ENCODE measurements around the gene SEZ6L.

Gene SEZ6L

GRCh38 chr22:26199665-26200064 is 30.4 kb downstream of the SEZ6L start:
- no peak overlapping the region for H4K91ac ChIP-seq (ENCODE audit: low read depth, low read length, poor library complexity)

GRCh38 chr22:26202280-26202924 is 33.1 kb downstream of the SEZ6L start:
- Histone ChIP-seq H3K4me1 (ENCODE audit: control insufficient read depth in 2 of 2, insufficient read depth in 1 of 2, low read depth in 1 of 2, low read length in 2 of 2) (no peaks in the 10 kb centered on the region), H3K23ac (ENCODE audit: low read depth, low read length, poor library complexity) (no peak overlapping the region), H2AFZ (ENCODE audit: low read length) (no peak overlapping the region), H3K4me3 (ENCODE audit: low read length in 2 of 2) (no peak overlapping the region), H3K9me3 (replicated peaks in 1 of 2; ENCODE audit: control insufficient read depth in 2 of 2, insufficient read depth in 1 of 2, low read depth in 1 of 2, low read length in 2 of 2) (no peaks in the 10 kb centered on the region), H3K14ac (ENCODE audit: low read length) (no peak overlapping the region), H2BK12ac (ENCODE audit: low read length) (no peak overlapping the region), H2BK5ac (ENCODE audit: low read length) (no peak overlapping the region), H3K27ac (replicated peaks; ENCODE audit: low read length) (no peak overlapping the region), H4K8ac (ENCODE audit: low read depth, low read length) (no peak overlapping the region), H2BK120ac (ENCODE audit: low read depth, low read length) (no peak overlapping the region), H2AK5ac (ENCODE audit: low read depth, low read length) (no peak overlapping the region), H3K4me2 (ENCODE audit: insufficient read depth, low read length, poor library complexity, severe bottlenecking) (no peak overlapping the region), H3K18ac (ENCODE audit: low read length) (no peak overlapping the region), H4K91ac (ENCODE audit: low read depth, low read length, poor library complexity) (no peak overlapping the region), H3K79me1 (ENCODE audit: low read depth, low read length) (no peaks in the 10 kb centered on the region), H3K4ac (ENCODE audit: low read length) (no peak overlapping the region), H3K36me3 (replicated peaks in 1 of 2; ENCODE audit: control insufficient read depth in 2 of 2, insufficient read depth in 2 of 2, low read length in 2 of 2) (no peaks in the 10 kb centered on the region), H2BK15ac (ENCODE audit: low read length) (no peak overlapping the region), H3K27me3 (ENCODE audit: control insufficient read depth in 3 of 3, insufficient read depth in 3 of 3, low read depth in 1 of 3, low read length in 3 of 3) (no peaks in the 10 kb centered on the region), H3K9ac (ENCODE audit: low read depth, low read length, poor library complexity) (no peak overlapping the region)
- no peak for DNase-seq (ENCODE audit: low spot score)
- no CpG with 5 or more reads among the region's 5 CpGs for WGBS, 2 donors (ENCODE audit: extremely low coverage in 2 of 2, insufficient read length in 2 of 2, insufficient replicate concordance in 1 of 2)

More at GRCh38 chr22:26199665-26200064, 30.4 kb downstream of the SEZ6L start:
- Histone ChIP-seq H3K23ac (ENCODE audit: low read depth, low read length, poor library complexity) (no peak overlapping the region), H3K9ac (ENCODE audit: low read depth, low read length, poor library complexity) (no peak overlapping the region), H4K8ac (ENCODE audit: low read depth, low read length) (no peak overlapping the region), H3K4me1 (ENCODE audit: control insufficient read depth in 2 of 2, insufficient read depth in 1 of 2, low read depth in 1 of 2, low read length in 2 of 2) (no peaks in the 10 kb centered on the region), H3K18ac (ENCODE audit: low read length) (no peak overlapping the region), H2BK12ac (ENCODE audit: low read length) (no peak overlapping the region), H3K79me1 (ENCODE audit: low read depth, low read length) (no peaks in the 10 kb centered on the region), H3K27me3 (ENCODE audit: control insufficient read depth in 3 of 3, insufficient read depth in 3 of 3, low read depth in 1 of 3, low read length in 3 of 3) (no peaks in the 10 kb centered on the region), H3K27ac (replicated peaks; ENCODE audit: low read length) (no peak overlapping the region), H3K36me3 (replicated peaks in 1 of 2; ENCODE audit: control insufficient read depth in 2 of 2, insufficient read depth in 2 of 2, low read length in 2 of 2) (no peaks in the 10 kb centered on the region), H3K14ac (ENCODE audit: low read length) (no peak overlapping the region), H3K4me3 (ENCODE audit: low read length in 2 of 2) (no peak overlapping the region), H3K4me2 (ENCODE audit: insufficient read depth, low read length, poor library complexity, severe bottlenecking) (no peak overlapping the region), H3K9me3 (replicated peaks in 1 of 2; ENCODE audit: control insufficient read depth in 2 of 2, insufficient read depth in 1 of 2, low read depth in 1 of 2, low read length in 2 of 2) (no peaks in the 10 kb centered on the region), H2AFZ (ENCODE audit: low read length) (no peak overlapping the region), H2BK15ac (ENCODE audit: low read length) (no peak overlapping the region), H2AK5ac (ENCODE audit: low read depth, low read length) (no peak overlapping the region), H2BK120ac (ENCODE audit: low read depth, low read length) (no peak overlapping the region), H3K4ac (ENCODE audit: low read length) (no peak overlapping the region), H2BK5ac (ENCODE audit: low read length) (no peak overlapping the region)
- WGBS, 2 donors (ENCODE audit: extremely low coverage in 2 of 2, insufficient read length in 2 of 2, insufficient replicate concordance in 1 of 2): no CpG with 5 or more reads among the region's 3 CpGs
- DNase-seq (ENCODE audit: low spot score): no peak

GRCh38 chr22:26205494-26205893 is 36.2 kb downstream of the SEZ6L start:
- H3K9ac ChIP-seq (ENCODE audit: low read depth, low read length, poor library complexity): no peak overlapping the region
- H3K79me1 ChIP-seq (ENCODE audit: low read depth, low read length): no peaks in the 10 kb centered on the region
- DNase-seq (ENCODE audit: low spot score): no peak
- no peak overlapping the region for H3K14ac ChIP-seq (ENCODE audit: low read length)
- H3K27me3 ChIP-seq (ENCODE audit: control insufficient read depth in 3 of 3, insufficient read depth in 3 of 3, low read depth in 1 of 3, low read length in 3 of 3): no peaks in the 10 kb centered on the region
- no peak overlapping the region for H3K4me2 ChIP-seq (ENCODE audit: insufficient read depth, low read length, poor library complexity, severe bottlenecking)
- H3K23ac ChIP-seq (ENCODE audit: low read depth, low read length, poor library complexity): no peak overlapping the region
- no peak overlapping the region for H3K27ac ChIP-seq (replicated peaks; ENCODE audit: low read length)
- H3K18ac ChIP-seq (ENCODE audit: low read length): no peak overlapping the region
- no peaks in the 10 kb centered on the region for H3K36me3 ChIP-seq (replicated peaks in 1 of 2; ENCODE audit: control insufficient read depth in 2 of 2, insufficient read depth in 2 of 2, low read length in 2 of 2)
- no CpG with 5 or more reads among the region's 4 CpGs for WGBS, 2 donors (ENCODE audit: extremely low coverage in 2 of 2, insufficient read length in 2 of 2, insufficient replicate concordance in 1 of 2)
- H2BK12ac ChIP-seq (ENCODE audit: low read length): no peak overlapping the region
- H3K4me3 ChIP-seq (ENCODE audit: low read length in 2 of 2): no peak overlapping the region
- no peak overlapping the region for H2AFZ ChIP-seq (ENCODE audit: low read length)
- H2BK15ac ChIP-seq (ENCODE audit: low read length): no peak overlapping the region
- no peak overlapping the region for H4K8ac ChIP-seq (ENCODE audit: low read depth, low read length)
- H3K4ac ChIP-seq (ENCODE audit: low read length): no peak overlapping the region
- no peak overlapping the region for H2AK5ac ChIP-seq (ENCODE audit: low read depth, low read length)
- H3K4me1 ChIP-seq (ENCODE audit: control insufficient read depth in 2 of 2, insufficient read depth in 1 of 2, low read depth in 1 of 2, low read length in 2 of 2): peaks cover 0 to 1% of the 10 kb centered on the region in 2 donors
- no peaks in the 10 kb centered on the region for H3K9me3 ChIP-seq (replicated peaks in 1 of 2; ENCODE audit: control insufficient read depth in 2 of 2, insufficient read depth in 1 of 2, low read depth in 1 of 2, low read length in 2 of 2)
- H2BK5ac ChIP-seq (ENCODE audit: low read length): no peak overlapping the region
- no peak overlapping the region for H4K91ac ChIP-seq (ENCODE audit: low read depth, low read length, poor library complexity)
- H2BK120ac ChIP-seq (ENCODE audit: low read depth, low read length): no peak overlapping the region

- no peak overlapping the region for H4K8ac ChIP-seq (ENCODE audit: low read depth, low read length)
- H3K4ac ChIP-seq (ENCODE audit: low read length): no peak overlapping the region
- WGBS, 2 donors (ENCODE audit: extremely low coverage in 2 of 2, insufficient read length in 2 of 2, insufficient replicate concordance in 1 of 2): no CpG with 5 or more reads among the region's 8 CpGs
- no peak overlapping the region for H3K14ac ChIP-seq (ENCODE audit: low read length)
- no peak overlapping the region for H3K23ac ChIP-seq (ENCODE audit: low read depth, low read length, poor library complexity)
- no peak overlapping the region for H4K91ac ChIP-seq (ENCODE audit: low read depth, low read length, poor library complexity)
- H3K18ac ChIP-seq (ENCODE audit: low read length): no peak overlapping the region
- H2BK12ac ChIP-seq (ENCODE audit: low read length): no peak overlapping the region
- H3K36me3 ChIP-seq (replicated peaks in 1 of 2; ENCODE audit: control insufficient read depth in 2 of 2, insufficient read depth in 2 of 2, low read length in 2 of 2): no peaks in the 10 kb centered on the region
- H2AK5ac ChIP-seq (ENCODE audit: low read depth, low read length): no peak overlapping the region
- H3K4me3 ChIP-seq (ENCODE audit: low read length in 2 of 2): no peak overlapping the region
- H3K79me1 ChIP-seq (ENCODE audit: low read depth, low read length): no peaks in the 10 kb centered on the region
- H2AFZ ChIP-seq (ENCODE audit: low read length): no peak overlapping the region
- no peak overlapping the region for H2BK5ac ChIP-seq (ENCODE audit: low read length)
- no peak overlapping the region for H3K27ac ChIP-seq (replicated peaks; ENCODE audit: low read length)
- H3K9me3 ChIP-seq (replicated peaks in 1 of 2; ENCODE audit: control insufficient read depth in 2 of 2, insufficient read depth in 1 of 2, low read depth in 1 of 2, low read length in 2 of 2): no peaks in the 10 kb centered on the region
- no peak overlapping the region for H2BK120ac ChIP-seq (ENCODE audit: low read depth, low read length)
- peaks cover 0 to 3% (median 0%) of the 10 kb centered on the region in 3 experiments for H3K27me3 ChIP-seq (ENCODE audit: control insufficient read depth in 3 of 3, insufficient read depth in 3 of 3, low read depth in 1 of 3, low read length in 3 of 3)
- H3K9ac ChIP-seq (ENCODE audit: low read depth, low read length, poor library complexity): no peak overlapping the region
- H3K4me2 ChIP-seq (ENCODE audit: insufficient read depth, low read length, poor library complexity, severe bottlenecking): no peak overlapping the region
- no peak overlapping the region for H2BK15ac ChIP-seq (ENCODE audit: low read length)
- peaks cover 0 to 1% of the 10 kb centered on the region in 2 donors for H3K4me1 ChIP-seq (ENCODE audit: control insufficient read depth in 2 of 2, insufficient read depth in 1 of 2, low read depth in 1 of 2, low read length in 2 of 2)
- DNase-seq (ENCODE audit: low spot score): no peak
These were observed 41.1 kb downstream of the SEZ6L start for GRCh38 chr22:26210334-26210733.

Measured in neuronal stem cell (in vitro differentiated cells).